Stimulated activated naive CD8-positive, alpha-beta T cell treated with anti-CD3 and anti-CD28 coated beads, Interleukin-15, Interleukin-2, amounts not matched to agents 100 ng/mL and 50 ng/mL, for 24 hours (primary cell): ENCODE measurements around the gene SIGMAR1.
A peak's percentile ranks its signal among the peaks of the same experiment; 100 is the strongest.

Experiments used
- H3K27ac Mint-ChIP-seq: one replicate; pipeline ENCODE4 v1.8.0; 2021; ENCODE audit warnings: mild to moderate bottlenecking, mixed read lengths
- H3K27me3 Mint-ChIP-seq: one replicate; pipeline ENCODE4 v1.8.0; 2021; ENCODE audit warnings: mixed read lengths
- H3K36me3 Mint-ChIP-seq: one replicate; pipeline ENCODE4 v1.8.0; 2021; ENCODE audit warnings: low read depth, mixed read lengths
- H3K4me1 Mint-ChIP-seq: one replicate; pipeline ENCODE4 v1.8.0; 2021; ENCODE audit warnings: low read depth, mixed read lengths
- H3K4me3 Mint-ChIP-seq: one replicate; pipeline ENCODE4 v1.8.0; 2021; ENCODE audit warnings: mild to moderate bottlenecking, mixed read lengths
- H3K9me3 Mint-ChIP-seq: one replicate; pipeline ENCODE4 v1.8.0; 2021; ENCODE audit warnings: mixed read lengths

The SIGMAR1 gene

DNA sequence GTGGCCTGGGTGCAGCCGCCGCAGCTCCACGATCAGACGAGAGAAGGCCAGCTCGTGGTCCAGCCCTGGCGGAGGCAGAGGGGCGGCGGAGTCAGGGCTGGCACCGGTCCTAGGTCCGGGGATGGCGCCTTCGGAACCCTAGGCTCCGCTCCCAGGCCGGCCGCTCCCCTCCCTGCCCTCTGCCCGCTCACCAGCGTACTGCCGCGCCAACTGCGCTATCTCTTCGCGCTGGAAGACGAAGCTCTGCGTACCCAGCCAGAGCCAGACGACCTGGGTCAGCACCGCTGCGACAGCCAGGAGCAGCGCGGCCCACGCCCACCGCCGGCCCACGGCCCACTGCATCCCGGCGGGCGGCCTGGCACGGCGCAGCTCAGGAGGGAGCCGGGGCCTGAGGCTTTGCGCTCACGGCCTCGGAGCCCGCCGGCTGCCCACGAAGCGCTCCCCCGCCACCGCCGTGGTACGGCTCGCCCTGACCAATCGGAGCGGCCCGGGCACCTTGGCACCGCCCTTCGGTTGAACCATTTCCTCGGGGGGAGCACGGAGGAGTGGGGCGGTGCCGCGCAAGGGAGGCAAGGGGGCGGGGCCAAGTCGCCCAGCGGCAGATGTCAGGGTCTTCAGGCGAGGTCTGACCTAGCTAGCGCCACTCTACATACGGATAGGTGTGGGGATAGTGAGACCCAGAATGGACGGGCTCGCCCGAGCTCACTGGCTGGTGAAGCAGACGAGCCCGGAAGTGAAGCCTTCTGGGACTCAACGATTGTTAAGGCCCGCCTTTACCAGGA, at the start of gene SIGMAR1:
SIGMAR1 (minus strand) TSS at position 432 of the 782 bp plus-strand sequence; CDS start at position 342, 90 bp downstream.
- Mint-ChIP-seq H3K4me3 (peak within 1 kb of the TSS; percentile 97), H3K27ac (peak within 1 kb of the TSS; percentile 96), H3K36me3 (peaks cover 22% of the 10 kb centered on the region), H3K4me1 (peaks cover 38% of the 10 kb centered on the region), H3K27me3 (no peaks in the 10 kb centered on the region), H3K9me3 (no peaks in the 10 kb centered on the region)

DNA sequence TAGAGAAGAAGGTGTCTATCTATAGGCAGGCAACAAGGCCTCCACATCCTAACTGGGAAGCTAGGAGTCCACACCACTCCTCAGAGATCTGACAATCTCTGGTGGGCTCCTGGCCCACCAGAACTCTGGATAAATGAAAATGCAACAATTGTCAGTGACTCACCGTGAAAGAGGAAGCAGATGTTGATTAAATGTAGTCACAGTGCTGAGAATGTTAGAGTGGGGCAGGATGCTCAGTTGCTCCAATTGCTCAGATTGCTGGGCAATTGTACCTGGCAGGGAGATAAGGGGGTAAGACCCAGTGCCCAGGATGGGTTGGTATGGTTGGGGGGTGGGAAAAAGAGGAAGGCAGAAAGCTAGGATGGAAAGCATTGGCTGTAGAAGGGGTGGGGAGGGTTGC, 49.1 kb upstream of the SIGMAR1 start:
- Mint-ChIP-seq H3K4me1 (peaks cover 8% of the 10 kb centered on the region), H3K27ac (no peak overlapping the region), H3K4me3 (no peak overlapping the region), H3K36me3 (no peaks in the 10 kb centered on the region), H3K9me3 (no peaks in the 10 kb centered on the region), H3K27me3 (no peaks in the 10 kb centered on the region)

DNA sequence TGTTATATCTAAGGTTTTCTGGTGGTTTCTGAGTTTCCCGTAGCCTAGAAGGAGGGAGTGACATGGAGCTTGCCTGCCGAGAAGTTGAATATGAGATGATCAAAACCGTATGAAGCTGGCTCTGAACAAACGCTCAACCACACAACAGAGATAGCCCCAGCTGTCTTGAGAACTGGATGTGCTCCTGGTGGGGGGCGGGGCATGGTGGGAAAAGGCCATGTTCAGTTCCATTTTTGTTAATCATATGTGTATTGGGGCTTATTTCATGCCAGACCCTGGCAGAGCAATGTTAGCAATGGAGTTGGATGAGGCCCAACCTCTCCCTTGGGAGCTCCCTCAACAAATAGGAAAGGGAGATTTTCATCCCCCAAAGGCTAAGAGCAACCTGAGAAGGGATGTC, 48.6 kb upstream of the SIGMAR1 start:
- Mint-ChIP-seq H3K9me3 (no peaks in the 10 kb centered on the region), H3K4me1 (peaks cover 8% of the 10 kb centered on the region), H3K27me3 (no peaks in the 10 kb centered on the region), H3K4me3 (no peak overlapping the region), H3K27ac (no peak overlapping the region), H3K36me3 (no peaks in the 10 kb centered on the region)

DNA sequence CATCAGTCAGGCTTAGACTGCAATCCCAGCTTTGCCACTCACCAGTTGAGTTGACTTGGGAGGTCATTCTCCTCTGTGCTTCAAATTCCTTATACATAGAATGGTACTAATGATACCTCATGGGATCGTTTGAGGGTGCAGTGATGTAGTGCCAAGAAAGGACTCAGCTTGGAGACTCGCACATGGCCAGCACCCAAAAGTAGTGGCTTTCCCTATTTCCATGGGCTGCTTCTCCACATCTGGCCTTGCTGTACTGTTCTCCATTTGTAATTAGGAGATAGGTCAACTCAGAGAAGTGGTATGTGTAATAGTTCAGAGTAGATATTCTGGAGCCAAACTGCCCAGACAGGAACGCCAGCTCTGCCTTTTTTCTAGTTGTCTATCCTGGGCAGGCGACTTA, 48.0 kb upstream of the SIGMAR1 start:
- no peaks in the 10 kb centered on the region for H3K27me3 Mint-ChIP-seq
- H3K9me3 Mint-ChIP-seq: no peaks in the 10 kb centered on the region
- H3K4me1 Mint-ChIP-seq: peaks cover 8% of the 10 kb centered on the region
- H3K36me3 Mint-ChIP-seq: no peaks in the 10 kb centered on the region
- no peak overlapping the region for H3K4me3 Mint-ChIP-seq
- H3K27ac Mint-ChIP-seq: no peak overlapping the region

DNA sequence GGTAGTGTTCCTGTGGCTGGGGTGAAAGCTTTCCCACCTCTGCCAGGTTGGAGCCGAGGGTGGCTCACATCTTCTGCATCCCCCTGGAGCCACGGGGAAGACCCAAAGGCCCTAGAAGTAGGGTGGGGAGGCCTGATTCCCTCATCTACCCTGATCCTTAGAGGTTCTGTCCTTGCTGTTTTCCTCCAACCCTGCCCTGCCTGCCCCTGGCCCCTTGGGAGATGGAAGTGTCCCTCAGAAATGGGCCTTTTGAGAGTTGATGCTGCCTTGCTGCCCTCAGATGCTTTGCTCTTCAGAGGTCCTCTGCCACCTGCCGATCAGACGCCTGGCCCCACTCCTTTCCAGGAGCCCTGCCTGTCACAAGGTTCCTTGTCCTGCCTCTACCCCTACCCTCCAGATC, 47.2 kb upstream of the SIGMAR1 start:
- no peaks in the 10 kb centered on the region for H3K27me3 Mint-ChIP-seq
- H3K4me3 Mint-ChIP-seq: no peak overlapping the region
- H3K36me3 Mint-ChIP-seq: no peaks in the 10 kb centered on the region
- no peak overlapping the region for H3K27ac Mint-ChIP-seq
- no peaks in the 10 kb centered on the region for H3K9me3 Mint-ChIP-seq
- H3K4me1 Mint-ChIP-seq: peaks cover 8% of the 10 kb centered on the region

DNA sequence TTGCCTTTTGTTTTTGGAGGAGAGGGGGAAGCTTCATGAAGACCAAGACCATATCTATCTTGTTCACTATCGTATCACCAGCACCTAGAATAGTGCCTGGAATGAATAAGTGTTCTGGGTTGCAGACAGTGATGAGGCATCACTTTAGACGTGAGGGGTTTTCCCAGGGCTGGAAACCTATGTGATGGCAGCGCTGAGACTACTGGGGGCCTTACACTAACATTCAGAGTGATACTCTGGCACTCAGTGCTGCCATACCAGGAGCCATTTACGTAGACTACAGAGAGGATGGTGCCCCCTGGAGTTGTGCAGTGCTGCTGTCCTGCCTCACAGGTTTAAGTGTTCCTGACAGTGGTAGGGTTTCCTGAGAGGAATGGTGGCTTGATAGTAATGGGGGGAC, 46.6 kb upstream of the SIGMAR1 start:
- no peaks in the 10 kb centered on the region for H3K36me3 Mint-ChIP-seq
- no peak overlapping the region for H3K27ac Mint-ChIP-seq
- no peaks in the 10 kb centered on the region for H3K27me3 Mint-ChIP-seq
- H3K9me3 Mint-ChIP-seq: no peaks in the 10 kb centered on the region
- peaks cover 8% of the 10 kb centered on the region for H3K4me1 Mint-ChIP-seq
- H3K4me3 Mint-ChIP-seq: no peak overlapping the region

DNA sequence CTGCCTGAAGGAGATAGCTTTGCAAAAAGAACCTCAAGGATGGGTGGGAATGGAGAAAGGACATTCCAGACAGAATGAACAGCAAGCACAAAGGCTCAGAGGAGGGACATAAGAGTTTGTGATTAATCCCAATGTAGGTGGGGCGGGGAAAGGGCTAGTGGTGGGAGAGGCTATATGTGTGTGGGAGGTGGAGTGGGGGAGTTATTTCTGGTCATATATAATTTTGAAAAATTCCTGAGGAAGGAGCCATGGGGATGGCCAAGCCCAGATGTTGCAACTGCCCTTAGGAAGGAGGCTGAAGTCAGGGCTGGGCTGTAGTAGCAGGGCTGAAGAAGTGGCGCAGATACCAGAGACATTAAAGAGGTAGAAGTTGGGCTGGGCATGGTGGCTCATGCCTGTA, 38.3 kb upstream of the SIGMAR1 start:
- Mint-ChIP-seq H3K27ac (no peak overlapping the region), H3K27me3 (no peaks in the 10 kb centered on the region), H3K9me3 (peaks cover under 1% of the 10 kb centered on the region), H3K4me1 (no peaks in the 10 kb centered on the region), H3K36me3 (no peaks in the 10 kb centered on the region), H3K4me3 (no peak overlapping the region)

DNA sequence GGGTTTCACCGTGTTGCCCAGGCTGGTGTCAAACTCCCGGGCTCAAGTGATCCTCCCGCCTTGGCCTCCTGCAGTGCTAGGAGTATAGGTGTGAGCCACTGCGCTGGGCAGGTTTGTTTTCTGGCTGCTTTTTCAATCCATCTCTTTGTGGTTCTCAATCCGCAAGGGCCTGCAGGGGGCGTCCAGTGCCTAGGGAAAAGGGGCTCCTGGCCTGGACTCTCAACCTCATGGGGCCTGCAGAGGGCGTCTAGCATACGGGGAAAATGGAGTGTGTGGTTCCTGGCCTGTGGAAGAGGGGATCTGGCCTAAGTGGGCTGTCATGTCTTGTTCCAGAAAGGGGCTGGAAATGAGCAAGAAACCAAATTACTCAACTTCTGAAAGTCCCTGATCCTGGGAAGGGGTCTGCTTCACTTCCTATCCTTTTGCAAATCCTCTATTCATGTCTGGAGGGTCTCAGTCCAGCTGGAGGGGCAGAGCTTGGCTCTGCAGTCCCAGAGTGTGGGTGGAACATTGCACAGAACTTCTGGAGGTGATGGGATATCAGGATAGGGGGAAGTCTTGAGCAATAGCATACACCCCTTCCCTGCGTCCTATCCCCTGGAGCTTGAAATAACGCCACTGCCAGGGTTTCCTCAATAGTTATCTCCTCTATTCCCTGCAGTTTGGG, 37.6 kb upstream of the SIGMAR1 start:
- no peaks in the 10 kb centered on the region for H3K27me3 Mint-ChIP-seq
- H3K9me3 Mint-ChIP-seq: peaks cover 8% of the 10 kb centered on the region
- H3K4me3 Mint-ChIP-seq: no peak overlapping the region
- H3K4me1 Mint-ChIP-seq: no peaks in the 10 kb centered on the region
- no peak overlapping the region for H3K27ac Mint-ChIP-seq
- no peaks in the 10 kb centered on the region for H3K36me3 Mint-ChIP-seq

DNA sequence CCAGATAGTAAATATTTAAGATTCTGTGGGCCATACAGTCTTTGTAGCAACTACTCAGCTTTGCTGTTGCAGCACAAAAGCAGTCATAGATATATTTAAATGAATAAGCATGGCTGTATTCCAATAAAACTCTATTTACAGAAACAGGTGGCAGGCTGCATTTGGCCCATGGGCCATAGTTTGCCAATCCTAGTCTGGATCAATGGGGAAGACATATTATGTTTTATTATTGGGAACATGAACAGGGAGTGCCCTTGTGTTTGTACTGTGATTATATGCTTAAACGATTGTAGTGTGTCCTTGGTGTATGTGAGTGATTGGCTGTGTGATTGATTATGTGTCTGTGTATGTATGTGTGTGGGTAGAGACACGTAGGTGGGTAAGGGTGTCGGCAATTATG, 36.9 kb upstream of the SIGMAR1 start:
- Mint-ChIP-seq H3K36me3 (peaks cover 4% of the 10 kb centered on the region), H3K27ac (no peak overlapping the region), H3K4me3 (no peak overlapping the region), H3K4me1 (no peaks in the 10 kb centered on the region), H3K27me3 (no peaks in the 10 kb centered on the region), H3K9me3 (peaks cover 11% of the 10 kb centered on the region)

DNA sequence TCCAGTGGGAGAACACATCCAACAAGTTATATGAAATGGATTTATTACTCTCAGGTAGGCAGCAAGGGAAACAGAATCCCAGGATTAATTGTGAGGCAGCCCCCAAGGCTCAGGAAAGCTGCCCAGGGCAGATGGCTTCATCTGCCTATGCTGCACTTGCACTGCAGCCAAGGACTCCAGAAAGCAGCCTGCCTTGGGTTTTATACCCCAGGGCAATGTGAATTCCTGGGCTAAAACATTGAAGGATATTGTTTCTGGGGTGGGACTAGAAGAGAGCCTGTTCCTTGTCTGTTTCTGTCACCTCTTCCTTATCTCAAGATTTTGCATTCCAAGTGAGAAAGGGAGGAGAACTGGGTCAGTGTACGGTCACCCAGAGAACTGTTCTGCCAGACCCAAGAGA, 33.7 kb upstream of the SIGMAR1 start:
- H3K4me3 Mint-ChIP-seq: no peak overlapping the region
- H3K27ac Mint-ChIP-seq: no peak overlapping the region

DNA sequence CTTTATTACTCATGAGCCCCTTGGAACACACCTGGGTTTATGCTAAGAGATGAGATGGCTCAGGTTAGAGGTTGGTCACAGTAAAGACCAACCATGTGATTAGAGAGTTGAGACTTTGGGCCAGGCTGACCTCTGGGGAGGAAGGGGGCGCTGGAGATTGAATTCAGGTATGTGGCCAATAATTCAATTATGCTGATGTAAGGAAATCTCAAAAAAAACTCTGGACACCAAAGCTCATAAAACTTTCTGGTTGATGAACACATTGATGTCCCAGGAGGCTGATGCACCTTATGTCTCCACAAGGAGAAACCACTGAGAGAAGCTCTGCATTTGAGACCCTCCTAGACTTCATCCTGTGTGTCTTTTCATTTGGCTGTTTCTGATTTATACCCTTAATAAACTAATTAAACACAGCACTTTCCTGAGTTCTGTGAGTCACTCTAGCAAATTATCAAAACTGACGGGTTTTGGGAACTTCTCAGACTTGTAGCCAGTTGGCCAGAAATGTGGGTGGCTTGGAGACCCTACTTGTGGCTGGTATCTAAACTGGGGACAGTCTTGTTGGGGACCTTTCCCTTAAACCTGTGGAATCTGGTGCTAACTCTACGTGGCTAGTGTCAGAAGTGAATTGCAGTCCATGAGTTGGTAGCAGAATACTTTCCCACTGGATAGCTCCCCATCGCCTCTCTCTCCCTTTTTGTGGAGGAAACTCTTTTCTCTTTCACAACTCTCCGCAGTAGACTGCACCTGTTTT, 32.4 kb upstream of the SIGMAR1 start:
- H3K27ac Mint-ChIP-seq: no peak overlapping the region
- H3K4me3 Mint-ChIP-seq: no peak overlapping the region
- peaks cover 16% of the 10 kb centered on the region for H3K9me3 Mint-ChIP-seq
- no peaks in the 10 kb centered on the region for H3K27me3 Mint-ChIP-seq
- peaks cover 9% of the 10 kb centered on the region for H3K36me3 Mint-ChIP-seq
- peaks cover 3% of the 10 kb centered on the region for H3K4me1 Mint-ChIP-seq

More for the DNA sequence above, 33.7 kb upstream of the SIGMAR1 start:
- Mint-ChIP-seq H3K27me3 (no peaks in the 10 kb centered on the region), H3K9me3 (peaks cover 16% of the 10 kb centered on the region), H3K4me1 (no peaks in the 10 kb centered on the region), H3K36me3 (peaks cover 9% of the 10 kb centered on the region)

DNA sequence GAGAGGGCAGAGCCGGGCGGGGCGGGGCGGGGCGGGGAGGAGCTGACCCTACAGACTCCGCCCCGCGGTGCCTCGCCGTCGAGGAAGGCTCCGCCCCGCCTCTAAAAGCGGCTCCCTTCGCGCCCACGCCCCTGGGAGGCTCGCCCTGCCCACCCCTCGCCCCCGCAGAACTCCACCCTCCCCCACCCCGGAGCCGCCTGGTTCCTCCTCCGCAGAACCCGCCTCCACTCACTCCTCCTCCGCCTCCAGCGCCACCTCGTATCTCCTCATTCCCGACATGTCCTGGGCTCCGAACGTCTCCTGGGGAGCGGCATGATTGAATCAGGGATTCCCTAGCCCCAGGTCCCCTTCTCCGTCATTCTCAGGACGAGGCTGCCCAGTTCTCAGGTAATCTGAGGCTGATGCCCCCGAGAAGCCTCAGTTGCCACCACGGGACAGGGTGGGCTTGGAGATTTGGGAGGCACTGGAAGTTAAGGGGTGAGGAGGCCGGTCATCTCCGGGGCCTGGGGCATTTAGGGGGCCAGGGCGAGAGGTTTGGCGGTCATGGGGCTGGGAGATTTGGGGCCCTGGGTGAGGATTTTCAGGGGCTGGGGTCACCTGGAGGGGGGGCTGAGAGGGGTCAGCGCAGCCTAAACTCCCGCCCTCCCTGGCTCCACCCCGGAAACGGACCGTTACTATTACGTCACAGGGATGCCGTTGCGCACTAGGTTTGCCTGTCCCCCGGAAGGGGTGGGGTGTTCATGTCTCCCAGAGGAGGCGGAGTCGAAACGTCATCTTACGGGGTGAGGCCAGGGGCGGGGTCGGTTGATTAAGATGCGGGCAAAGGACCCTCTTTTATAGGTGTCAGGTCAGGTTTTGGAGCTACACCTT, 28.0 kb upstream of the SIGMAR1 start:
- peaks cover 28% of the 10 kb centered on the region for H3K4me1 Mint-ChIP-seq
- H3K4me3 Mint-ChIP-seq: peak overlapping the region; percentile 86
- H3K9me3 Mint-ChIP-seq: peaks cover 12% of the 10 kb centered on the region
- H3K27me3 Mint-ChIP-seq: no peaks in the 10 kb centered on the region
- H3K27ac Mint-ChIP-seq: peak overlapping the region; percentile 73
- H3K36me3 Mint-ChIP-seq: peaks cover 9% of the 10 kb centered on the region

DNA sequence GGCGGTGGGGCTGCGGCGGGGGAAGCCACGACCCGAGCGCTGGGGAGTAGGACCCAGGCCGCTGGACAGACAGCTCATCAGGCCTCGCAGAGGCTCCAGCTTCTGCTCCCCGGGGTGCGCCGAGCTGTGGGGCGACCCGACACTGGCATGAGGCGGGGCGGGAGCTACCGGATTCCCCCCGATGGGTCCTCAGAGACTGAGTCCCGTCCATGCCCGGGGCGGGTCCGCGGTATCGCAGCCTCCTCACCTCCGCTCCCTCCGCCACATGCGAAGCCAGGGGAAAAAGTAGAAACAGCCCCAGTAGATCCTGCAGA, 27.4 kb upstream of the SIGMAR1 start:
- Mint-ChIP-seq H3K36me3 (peaks cover 9% of the 10 kb centered on the region), H3K9me3 (peaks cover 8% of the 10 kb centered on the region), H3K27me3 (no peaks in the 10 kb centered on the region), H3K4me1 (peaks cover 28% of the 10 kb centered on the region), H3K4me3 (peak overlapping the region; percentile 86), H3K27ac (no peak overlapping the region)

DNA sequence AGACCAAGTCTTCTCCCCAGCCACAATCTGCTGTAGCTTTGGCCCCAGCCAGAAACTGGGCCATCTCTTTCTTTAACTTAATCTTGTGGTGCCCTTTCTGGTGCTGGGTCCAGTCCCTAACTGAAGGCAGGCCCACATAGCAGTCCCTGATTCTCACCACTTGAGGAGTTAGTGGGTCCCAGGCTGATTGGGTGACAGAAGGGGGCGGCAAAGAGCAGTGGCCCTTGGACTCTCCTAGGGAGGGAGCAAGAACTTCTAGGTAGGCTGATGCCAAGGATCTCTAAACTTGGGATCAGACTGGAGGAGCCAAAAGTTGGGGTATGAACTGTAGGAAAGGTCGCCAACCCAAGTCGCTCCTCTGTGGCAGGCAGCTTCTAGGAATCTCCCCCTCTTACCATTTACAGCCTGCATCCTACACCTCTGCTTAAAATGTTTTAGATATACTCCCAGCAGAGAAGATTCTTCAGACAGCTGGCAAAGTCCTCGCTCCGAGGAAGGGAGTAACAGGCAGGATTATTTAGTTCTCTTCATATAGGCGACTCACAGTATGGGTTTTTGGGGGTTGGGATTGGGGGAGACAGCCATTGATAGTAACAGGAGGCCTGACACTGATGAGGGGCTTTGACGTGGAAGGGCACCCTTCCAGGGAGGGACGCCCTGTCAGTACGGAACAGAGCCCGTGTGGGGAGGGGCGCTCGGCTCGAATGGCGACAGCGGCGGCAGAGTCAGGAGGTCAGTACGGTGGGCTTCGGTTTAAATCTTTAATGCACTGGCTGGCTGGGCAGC, 26.9 kb upstream of the SIGMAR1 start:
- Mint-ChIP-seq H3K27me3 (no peaks in the 10 kb centered on the region), H3K36me3 (peaks cover 5% of the 10 kb centered on the region), H3K27ac (peak overlapping the region; percentile 62), H3K4me1 (peaks cover 28% of the 10 kb centered on the region), H3K4me3 (peak overlapping the region; percentile 86), H3K9me3 (peaks cover 5% of the 10 kb centered on the region)
